Endothelial cell (in vitro differentiated cells): ENCODE data around the gene KIF4A. TPM values are rescaled to one million over a fixed set of nuclear protein-coding genes. Genes with fewer than 3 reads are reported as not detected.
"Not testable (repeated sequence)": the region's sequence is repeated elsewhere in the genome, so short reads cannot be mapped to it uniquely, and the experiment has no call there.

Experiments
- DNase-seq: peaks from one replicate; pipeline ENCODE4 v3.0.0; 2021; ENCODE audit warnings: low spot score
- H3K27ac Mint-ChIP-seq: one replicate; pipeline ENCODE4 v1.8.0; 2021; ENCODE audit warnings: mixed read lengths, inconsistent platforms; ENCODE audit not compliant: unreplicated experiment
- H3K27me3 Mint-ChIP-seq: one replicate; pipeline ENCODE4 v1.8.0; 2021; ENCODE audit warnings: mild to moderate bottlenecking, moderate library complexity, mixed read lengths, inconsistent platforms; ENCODE audit not compliant: unreplicated experiment
- H3K36me3 Mint-ChIP-seq: one replicate; pipeline ENCODE4 v1.8.0; 2021; ENCODE audit warnings: mild to moderate bottlenecking, low read depth, mixed read lengths, inconsistent platforms; ENCODE audit not compliant: unreplicated experiment
- H3K4me1 Mint-ChIP-seq: one replicate; pipeline ENCODE4 v1.8.0; 2021; ENCODE audit warnings: mild to moderate bottlenecking, mixed read lengths, inconsistent platforms; ENCODE audit not compliant: unreplicated experiment
- H3K4me3 Mint-ChIP-seq: one replicate; pipeline ENCODE4 v1.8.0; 2021; ENCODE audit warnings: mild to moderate bottlenecking, mixed read lengths, inconsistent platforms; ENCODE audit not compliant: unreplicated experiment
- H3K9me3 Mint-ChIP-seq: one replicate; pipeline ENCODE4 v1.8.0; 2021; ENCODE audit warnings: mixed read lengths, inconsistent platforms; ENCODE audit not compliant: unreplicated experiment
- CTCF ChIP-seq: fragments of 200-600 bp; sonication (generic); IDR thresholded peaks from one replicate; pipeline ENCODE4 v1.5.0; 2021; ENCODE audit warnings: antibody characterized with exemption; ENCODE audit not compliant: unreplicated experiment
- long read RNA-seq: library from polyadenylated mRNA; unstranded; transcript quantifications from one replicate; pipeline ENCODE4 v2.0.0, GENCODE V29; 2020; ENCODE audit not compliant: unreplicated experiment
- total RNA-seq: library from RNA; stranded (reverse); fragmentation: NEBNext Ultra II Directional; extraction: Animal tissue kit (Norgen Biotek cat#: 25700); gene quantifications from one replicate; pipeline ENCODE4 v1.2.1, GENCODE V29; 2021; ENCODE audit not compliant: unreplicated experiment

KIF4A gene, protein sequence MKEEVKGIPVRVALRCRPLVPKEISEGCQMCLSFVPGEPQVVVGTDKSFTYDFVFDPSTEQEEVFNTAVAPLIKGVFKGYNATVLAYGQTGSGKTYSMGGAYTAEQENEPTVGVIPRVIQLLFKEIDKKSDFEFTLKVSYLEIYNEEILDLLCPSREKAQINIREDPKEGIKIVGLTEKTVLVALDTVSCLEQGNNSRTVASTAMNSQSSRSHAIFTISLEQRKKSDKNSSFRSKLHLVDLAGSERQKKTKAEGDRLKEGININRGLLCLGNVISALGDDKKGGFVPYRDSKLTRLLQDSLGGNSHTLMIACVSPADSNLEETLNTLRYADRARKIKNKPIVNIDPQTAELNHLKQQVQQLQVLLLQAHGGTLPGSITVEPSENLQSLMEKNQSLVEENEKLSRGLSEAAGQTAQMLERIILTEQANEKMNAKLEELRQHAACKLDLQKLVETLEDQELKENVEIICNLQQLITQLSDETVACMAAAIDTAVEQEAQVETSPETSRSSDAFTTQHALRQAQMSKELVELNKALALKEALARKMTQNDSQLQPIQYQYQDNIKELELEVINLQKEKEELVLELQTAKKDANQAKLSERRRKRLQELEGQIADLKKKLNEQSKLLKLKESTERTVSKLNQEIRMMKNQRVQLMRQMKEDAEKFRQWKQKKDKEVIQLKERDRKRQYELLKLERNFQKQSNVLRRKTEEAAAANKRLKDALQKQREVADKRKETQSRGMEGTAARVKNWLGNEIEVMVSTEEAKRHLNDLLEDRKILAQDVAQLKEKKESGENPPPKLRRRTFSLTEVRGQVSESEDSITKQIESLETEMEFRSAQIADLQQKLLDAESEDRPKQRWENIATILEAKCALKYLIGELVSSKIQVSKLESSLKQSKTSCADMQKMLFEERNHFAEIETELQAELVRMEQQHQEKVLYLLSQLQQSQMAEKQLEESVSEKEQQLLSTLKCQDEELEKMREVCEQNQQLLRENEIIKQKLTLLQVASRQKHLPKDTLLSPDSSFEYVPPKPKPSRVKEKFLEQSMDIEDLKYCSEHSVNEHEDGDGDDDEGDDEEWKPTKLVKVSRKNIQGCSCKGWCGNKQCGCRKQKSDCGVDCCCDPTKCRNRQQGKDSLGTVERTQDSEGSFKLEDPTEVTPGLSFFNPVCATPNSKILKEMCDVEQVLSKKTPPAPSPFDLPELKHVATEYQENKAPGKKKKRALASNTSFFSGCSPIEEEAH
- total RNA-seq, result 7.6 TPM
- long read RNA-seq, result 0 reads

- Mint-ChIP-seq H3K27me3 (peaks cover 2% of the 10 kb centered on the region), H3K36me3 (peaks cover 4% of the 10 kb centered on the region), H3K27ac (peak within 1 kb of the TSS; percentile 80), H3K4me1 (peaks cover 3% of the 10 kb centered on the region), H3K9me3 (no peaks in the 10 kb centered on the region), H3K4me3 (peak within 1 kb of the TSS; percentile 95)
- DNase-seq, result peak; percentile 80
- no peak for TF ChIP-seq CTCF
Observed at GRCh38 chrX:70289793-70290770, at the start of gene KIF4A, which contains the start of gene PDZD11. KIF4A (plus strand) TSS chrX:70290104; CDS start chrX:70290459, 355 bp downstream. PDZD11 (minus strand) TSS chrX:70289927; CDS start chrX:70289341, 586 bp downstream.

GRCh38 chrX:70240751-70241150 is 49.2 kb upstream of the KIF4A start:
- no peak for TF ChIP-seq CTCF

DNA sequence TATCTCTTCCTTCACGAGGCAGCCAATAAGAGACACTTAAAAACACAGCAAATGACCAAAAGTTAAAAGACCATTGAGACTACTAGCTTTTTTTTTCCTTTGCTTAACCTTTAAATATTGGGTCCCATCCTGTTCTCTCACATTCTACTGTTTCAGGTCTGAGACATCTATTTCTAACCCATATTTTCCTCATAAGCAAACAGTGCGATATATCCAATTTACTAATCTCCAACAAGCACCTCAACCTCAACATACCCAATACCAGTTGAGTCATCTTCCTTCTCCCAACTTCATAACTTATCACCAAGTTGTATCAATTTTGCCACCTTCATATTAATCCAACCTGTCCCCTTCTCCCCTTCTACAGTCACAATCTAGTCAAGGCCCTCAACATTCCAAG is 48.4 kb upstream of the KIF4A start:
- H3K27me3 Mint-ChIP-seq, result no peaks in the 10 kb centered on the region
- H3K4me1 Mint-ChIP-seq, result peaks cover 3% of the 10 kb centered on the region
- DNase-seq, result no peak
- no peak overlapping the region for H3K4me3 Mint-ChIP-seq
- H3K9me3 Mint-ChIP-seq, result no peaks in the 10 kb centered on the region
- H3K36me3 Mint-ChIP-seq, result no peaks in the 10 kb centered on the region
- H3K27ac Mint-ChIP-seq, result no peak overlapping the region
- no peak for TF ChIP-seq CTCF

More at GRCh38 chrX:70240751-70241150, 49.2 kb upstream of the KIF4A start:
- Mint-ChIP-seq H3K4me1 (peaks cover 3% of the 10 kb centered on the region), H3K9me3 (no peaks in the 10 kb centered on the region), H3K36me3 (no peaks in the 10 kb centered on the region), H3K27me3 (no peaks in the 10 kb centered on the region), H3K27ac (no peak overlapping the region), H3K4me3 (no peak overlapping the region)
- no peak for DNase-seq

DNA sequence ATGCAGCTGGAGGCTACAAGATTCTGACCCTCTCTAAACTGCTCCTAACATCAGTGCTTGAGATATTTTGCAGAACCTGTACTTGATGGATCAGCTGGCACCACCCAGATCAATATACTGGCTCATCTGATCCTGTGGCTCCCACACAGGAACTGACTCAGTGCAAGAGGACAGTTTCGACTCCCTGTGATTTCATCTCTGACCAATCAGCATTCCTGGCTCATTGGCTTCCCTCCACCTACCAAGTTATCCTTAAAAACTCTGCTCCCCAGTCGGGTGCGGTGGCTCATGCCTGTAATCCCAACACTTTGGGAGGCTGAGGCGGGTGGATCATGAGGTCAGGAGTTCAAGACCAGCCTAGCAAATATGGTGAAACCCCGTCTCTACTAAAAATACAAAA is 46.3 kb upstream of the KIF4A start:
- H3K4me3 Mint-ChIP-seq, H3K27ac Mint-ChIP-seq, H3K36me3 Mint-ChIP-seq, DNase-seq, H3K9me3 Mint-ChIP-seq, H3K27me3 Mint-ChIP-seq, H3K4me1 Mint-ChIP-seq: not testable (repeated sequence)
